GM18520 (cell line): ENCODE data around the gene RNF151.
"Not testable (repeated sequence)": the region's sequence is repeated elsewhere in the genome, so short reads cannot be mapped to it uniquely, and the experiment has no call there.

Experiments used
- ATAC-seq: cut with Tn5 transposase; IDR thresholded peaks from one replicate; pipeline ENCODE4 v1.9.1; 2021; ENCODE audit not compliant: unreplicated experiment

RNF151 gene

GRCh38 chr16:1959269-1960039 lies 7.2 kb upstream of the RNF151 start, which contains the start of gene NDUFB10:
Gene NDUFB10 (plus strand): TSS chr16:1959538. CDS start chr16:1959625, 87 bp downstream.
- peak; percentile 79 for ATAC-seq

GRCh38 chr16:1960665-1961630 lies 5.7 kb upstream of the RNF151 start:
- ATAC-seq: no peak

GRCh38 chr16:1961651-1962067 lies 5.0 kb upstream of the RNF151 start:
- no peak for ATAC-seq

- ATAC-seq: not testable (repeated sequence)
Observed at GRCh38 chr16:1962161-1963153, 4.2 kb upstream of the RNF151 start.

- ATAC-seq: no peak
Observed at GRCh38 chr16:1963806-1964505, 2.7 kb upstream of the RNF151 start.

GRCh38 chr16:1964506-1965395 lies 1.9 kb upstream of the RNF151 start, which contains the start of gene RPS2:
Gene RPS2 (minus strand): TSS chr16:1964826. CDS start chr16:1964625, 201 bp downstream.
- peak; percentile 80 for ATAC-seq

- ATAC-seq: no peak
Observed at GRCh38 chr16:1965396-1966001, 1.2 kb upstream of the RNF151 start.

- ATAC-seq: no peak
Observed at GRCh38 chr16:1968146-1968953, 1.7 kb downstream of the RNF151 start.

GRCh38 chr16:1971796-1972489 lies 5.3 kb downstream of the RNF151 start, which contains the start of gene TBL3:
Gene TBL3 (plus strand): TSS chr16:1972053. CDS start chr16:1972165, 112 bp downstream.
- peak; percentile 75 for ATAC-seq

GRCh38 chr16:1972490-1972877 lies 5.8 kb downstream of the RNF151 start:
- ATAC-seq: no peak

GRCh38 chr16:1973461-1974156 lies 7.0 kb downstream of the RNF151 start:
- no peak for ATAC-seq

GRCh38 chr16:1974157-1975070 lies 7.8 kb downstream of the RNF151 start:
- no peak for ATAC-seq

GRCh38 chr16:1975432-1976215 lies 9.0 kb downstream of the RNF151 start:
- no peak for ATAC-seq

GRCh38 chr16:1976216-1976520 lies 9.5 kb downstream of the RNF151 start:
- ATAC-seq: no peak
